DMS153 treated with DMSO at 0.1 percent for 48 hours (cell line): ENCODE results near the gene CEP170B.

Source experiments
- DNase-seq: peaks from one replicate; lab custom pipeline; 2025; ENCODE audit not compliant: unreplicated experiment; lab: John Stamatoyannopoulos, UW

The CEP170B gene

GRCh38 chr14:104929268-104930230 lies 64.5 kb downstream of the CEP170B start:
- no peak for DNase-seq

- DNase-seq, result no peak
Measured at GRCh38 chr14:104930526-104931303, 65.6 kb downstream of the CEP170B start.

- no peak for DNase-seq
Measured at GRCh38 chr14:104931304-104931770, 66.3 kb downstream of the CEP170B start.

GRCh38 chr14:104931771-104932675 lies 67.0 kb downstream of the CEP170B start:
- no peak for DNase-seq

GRCh38 chr14:104932676-104933631 lies 67.9 kb downstream of the CEP170B start:
- DNase-seq, result peak; percentile 3

- DNase-seq, result no peak
Measured at GRCh38 chr14:104933746-104934733, 69.0 kb downstream of the CEP170B start.

GRCh38 chr14:104935026-104935650 lies 70.1 kb downstream of the CEP170B start:
- no peak for DNase-seq

GRCh38 chr14:104935955-104936354 lies 70.9 kb downstream of the CEP170B start:
- no peak for DNase-seq

- DNase-seq, result no peak
Measured at GRCh38 chr14:104936361-104937155, 71.5 kb downstream of the CEP170B start.

- no peak for DNase-seq
Measured at GRCh38 chr14:104937161-104937560, 72.1 kb downstream of the CEP170B start.

- DNase-seq, result no peak
Measured at GRCh38 chr14:104937694-104938365, 72.8 kb downstream of the CEP170B start.

GRCh38 chr14:104938436-104938835 lies 73.4 kb downstream of the CEP170B start:
- no peak for DNase-seq

- no peak for DNase-seq
Measured at GRCh38 chr14:104938960-104939359, 73.9 kb downstream of the CEP170B start.

GRCh38 chr14:104939666-104940410 lies 74.8 kb downstream of the CEP170B start:
- DNase-seq, result no peak

GRCh38 chr14:104940526-104941150 lies 75.6 kb downstream of the CEP170B start:
- DNase-seq, result no peak
